HCT116 (cell line): ENCODE data around the gene SEC11C. TPM values are rescaled to one million over a fixed set of nuclear protein-coding genes. Genes with fewer than 3 reads are reported as not detected.

Source experiments
- ATAC-seq: fragments of 200-7000 bp; cut with Tn5 transposase; 2 replicates; pipeline ENCODE4 v1.9.1; 2020; ENCODE audit warnings: mild to moderate bottlenecking, moderate library complexity
- BruUV-seq: library from RNA; stranded (reverse); fragments of 400-500 nt; replicated peaks from 2 replicates; lab custom pipeline; 2021; lab: Mats Ljungman, UMichigan
- CTCF ChIA-PET: fragments of 300-600 bp; sonication (Branson Sonifier 250); formaldehyde crosslinking; loops from one replicate; lab custom pipeline; 2021; ENCODE audit warnings: antibody characterized with exemption; lab: Charles Lee
- POLR2A ChIA-PET: fragments of 300-600, 350-600 bp; sonication (Branson Sonifier 250); formaldehyde crosslinking; loops from one replicate; lab custom pipeline; 2021; ENCODE audit warnings: antibody characterized with exemption; lab: Charles Lee
- RAD21 ChIA-PET, 2 experiments: fragments of 300-600 bp; sonication (Branson Sonifier 250); formaldehyde crosslinking; loops; one replicate each; lab custom pipeline; 2023; ENCODE audit warnings: low total read pairs in 2 of 2; ENCODE audit not compliant: uncharacterized antibody in 2 of 2, unreplicated experiment in 2 of 2, low non-redundant PET in 1 of 2; lab: Charles Lee
- DNase-seq: peaks from one replicate; pipeline ENCODE4 v3.0.0-alpha.2; 2010; ENCODE audit warnings: low read depth, low spot score
- H2AFZ ChIP-seq: fragments of 200-600 bp; shearing (Covaris generic), sonication (generic); 2 replicates; pipeline ENCODE4 v1.6.1; 2017; ENCODE audit warnings: low read depth, mixed run types, mixed read lengths, antibody characterized with exemption, low read length; ENCODE audit not compliant: poor library complexity, severe bottlenecking
- H3K27ac ChIP-seq: 2 replicates; pipeline ENCODE4 v1.5.1; 2012; ENCODE audit warnings: low read depth, low read length
- H3K27me3 ChIP-seq: fragments of 200-600 bp; sonication (generic); 2 replicates; pipeline ENCODE4 v1.6.1; 2016; ENCODE audit warnings: mixed run types, low read length, mixed read lengths; ENCODE audit not compliant: insufficient read depth
- H3K36me3 ChIP-seq, 2 experiments: fragments of 200-500 bp in 1 of 2; fragments of 200-600 bp in 1 of 2; sonication (Bioruptor generic) in 1 of 2; sonication (generic) in 1 of 2; 2 replicates each; pipeline versions ENCODE4 v1.5.1 to v1.6.1; 2014 to 2016; ENCODE audit warnings: low read length in 2 of 2, inconsistent platforms in 1 of 2, mixed read lengths in 1 of 2, mixed run types in 1 of 2; ENCODE audit not compliant: insufficient read depth in 2 of 2, control insufficient read depth in 1 of 2
- H3K4me1 ChIP-seq, 2 experiments: fragments of 200-600 bp in 1 of 2; sonication (generic) in 1 of 2; 2 replicates each; pipeline versions ENCODE4 v1.5.1 to v1.6.1; 2012 to 2017; ENCODE audit warnings: low read length in 2 of 2, inconsistent platforms in 1 of 2, mild to moderate bottlenecking in 1 of 2, mixed read lengths in 1 of 2, mixed run types in 1 of 2, moderate library complexity in 1 of 2; ENCODE audit not compliant: insufficient read depth in 2 of 2, control insufficient read depth in 1 of 2
- H3K4me2 ChIP-seq: fragments of 200-600 bp; sonication (generic); 2 replicates; pipeline ENCODE4 v1.6.1; 2017; ENCODE audit warnings: mixed run types, low read length, mixed read lengths
- H3K4me3 ChIP-seq, 2 experiments: fragments of 200-600 bp in 1 of 2; sonication (generic) in 1 of 2; replicated peaks in 1 of 2; 2 replicates each; pipeline ENCODE4 v1.5.1; 2011 to 2016; ENCODE audit warnings: low read length in 2 of 2, control low read depth in 1 of 2, low read depth in 1 of 2, mild to moderate bottlenecking in 1 of 2, mixed read lengths in 1 of 2, mixed run types in 1 of 2
- H3K79me2 ChIP-seq: fragments of 200-600 bp; sonication (generic); 2 replicates; pipeline ENCODE4 v1.6.1; 2017; ENCODE audit warnings: mild to moderate bottlenecking, mixed run types, low read length, moderate library complexity, mixed read lengths; ENCODE audit not compliant: insufficient read depth
- H3K9ac ChIP-seq: fragments of 200-600 bp; sonication (generic); 2 replicates; pipeline ENCODE4 v1.6.1; 2016; ENCODE audit warnings: low read length, mixed read lengths
- H3K9me2 ChIP-seq: fragments of 200-600 bp; sonication (generic), shearing (Covaris generic); 2 replicates; pipeline ENCODE4 v1.6.1; 2017; ENCODE audit warnings: mixed run types, mild to moderate bottlenecking, moderate library complexity; ENCODE audit not compliant: insufficient read depth
- H3K9me3 ChIP-seq, 2 experiments: fragments of 200-500 bp in 1 of 2; fragments of 200-600 bp in 1 of 2; sonication (Bioruptor generic) in 1 of 2; sonication (generic) in 1 of 2; 2 replicates each; pipeline ENCODE4 v1.6.1; 2014 to 2017; ENCODE audit warnings: low read length in 2 of 2, mixed read lengths in 2 of 2, inconsistent platforms in 1 of 2, low read depth in 1 of 2, mild to moderate bottlenecking in 1 of 2, mixed run types in 1 of 2, moderate library complexity in 1 of 2; ENCODE audit not compliant: control insufficient read depth in 1 of 2, insufficient read depth in 1 of 2
- H4K20me1 ChIP-seq: fragments of 200-600 bp; sonication (generic), shearing (Covaris generic); 2 replicates; pipeline ENCODE4 v1.6.1; 2017; ENCODE audit warnings: mixed run types, mild to moderate bottlenecking, moderate library complexity; ENCODE audit not compliant: insufficient read depth
- CBX3 ChIP-seq: IDR thresholded peaks from 2 replicates; pipeline ENCODE4 v1.6.1; 2012; ENCODE audit warnings: low read depth
- CEBPB ChIP-seq: IDR thresholded peaks from 2 replicates; pipeline ENCODE4 v1.6.1; 2012; ENCODE audit warnings: low read depth
- EGR1 ChIP-seq: IDR thresholded peaks from 2 replicates; pipeline ENCODE4 v1.6.1; 2012; ENCODE audit warnings: low read depth
- ELF1 ChIP-seq: IDR thresholded peaks from 2 replicates; pipeline ENCODE4 v1.6.1; 2012; ENCODE audit warnings: low read depth, borderline replicate concordance
- EZH2 ChIP-seq: fragments of 200-600 bp; sonication (generic); IDR thresholded peaks from 2 replicates; pipeline ENCODE4 v1.6.1; 2017; ENCODE audit warnings: antibody characterized with exemption, mixed run types
- EZH2phosphoT487 ChIP-seq: fragments of 200-600 bp; IDR thresholded peaks from 2 replicates; pipeline ENCODE4 v1.6.1; 2018; ENCODE audit warnings: antibody characterized with exemption, borderline replicate concordance
- FOSL1 ChIP-seq: IDR thresholded peaks from 2 replicates; pipeline ENCODE4 v1.6.1; 2012; ENCODE audit warnings: low read depth
- POLR2A ChIP-seq: IDR thresholded peaks from 2 replicates; pipeline ENCODE4 v1.7.0; 2011; ENCODE audit warnings: borderline replicate concordance; ENCODE audit not compliant: insufficient read depth, insufficient read length; ENCODE audit errors: extremely low read depth
- POLR2AphosphoS5 ChIP-seq: IDR thresholded peaks from 2 replicates; pipeline ENCODE4 v1.6.1; 2011; ENCODE audit warnings: mild to moderate bottlenecking, low read depth, low read length, moderate library complexity
- RAD21 ChIP-seq: IDR thresholded peaks from 2 replicates; pipeline ENCODE4 v1.6.1; 2012; ENCODE audit warnings: low read depth, mild to moderate bottlenecking
- SIN3A ChIP-seq: IDR thresholded peaks from 2 replicates; pipeline ENCODE4 v1.6.1; 2012; ENCODE audit warnings: low read depth
- SP1 ChIP-seq: IDR thresholded peaks from 2 replicates; pipeline ENCODE4 v1.6.1; 2012; ENCODE audit warnings: low read depth
- SRF ChIP-seq: IDR thresholded peaks from 2 replicates; pipeline ENCODE4 v1.6.1; 2012; ENCODE audit warnings: low read depth
- TCF7L2 ChIP-seq: IDR thresholded peaks from 2 replicates; pipeline ENCODE4 v1.7.0; 2011; ENCODE audit warnings: borderline replicate concordance, inconsistent platforms; ENCODE audit not compliant: insufficient read depth, insufficient read length; ENCODE audit errors: extremely low read depth
- YY1 ChIP-seq: IDR thresholded peaks from 2 replicates; pipeline ENCODE4 v1.6.1; 2011; ENCODE audit warnings: low read length, low read depth, moderate library complexity, mild to moderate bottlenecking; ENCODE audit not compliant: insufficient replicate concordance; ENCODE audit errors: extremely low read depth
- intact Hi-C: fragments of 100-400 bp; cut with micrococcal nuclease; formaldehyde crosslinking; loops from 2 replicates; pipeline ENCODE4 v1.10.0; 2022
- total RNA-seq: library from RNA; stranded (reverse); gene quantifications from one replicate; pipeline ENCODE4 v1.2.1, GENCODE V29; 2021; ENCODE audit not compliant: unreplicated experiment
- TF ChIP-seq, protein P1 (sequence below): IDR thresholded peaks from 2 replicates; pipeline ENCODE4 v1.6.1; 2012
- TF ChIP-seq, protein P2 (sequence below): IDR thresholded peaks from 2 replicates; pipeline ENCODE4 v1.6.1; 2011; ENCODE audit warnings: mild to moderate bottlenecking, low read length, moderate library complexity; ENCODE audit not compliant: insufficient replicate concordance; ENCODE audit errors: extremely low read depth
- TF ChIP-seq, protein P3 (sequence below): IDR thresholded peaks from 2 replicates; pipeline ENCODE4 v1.6.1; 2012

SEC11C gene
- total RNA-seq, 1 experiment from 2014 or later, result 42.2 TPM

DNA sequence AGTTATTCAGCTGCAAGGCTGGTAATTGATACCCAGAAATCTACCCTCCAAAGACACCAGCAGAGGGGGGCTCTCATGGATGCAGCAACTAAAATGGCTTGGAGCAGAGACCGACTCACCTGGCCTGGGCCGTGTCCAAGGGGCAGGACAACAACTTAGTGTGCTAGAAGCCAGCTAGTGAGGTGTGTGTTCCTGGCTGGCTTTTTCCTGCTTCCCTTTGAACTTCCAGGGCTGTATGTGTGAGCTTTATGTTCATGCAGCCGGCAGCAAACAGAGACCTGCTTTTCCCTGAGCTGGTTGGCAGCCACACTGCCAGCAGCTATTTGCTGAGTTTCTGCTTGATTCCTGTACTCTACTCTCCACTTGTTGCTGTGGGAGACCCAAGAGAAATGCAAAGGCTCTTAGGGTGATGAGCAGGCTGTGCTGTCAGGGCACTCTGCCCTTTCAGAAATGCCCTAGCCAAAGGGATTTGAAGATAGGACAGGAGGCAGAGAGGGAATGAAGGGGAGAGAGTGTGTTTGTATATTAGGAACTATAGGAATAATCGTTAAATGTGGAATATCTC, 56.6 kb downstream of the SEC11C start:
- H3K27ac ChIP-seq, result no peak overlapping the region
- H3K4me1 ChIP-seq, result no peaks in the 10 kb centered on the region
- TF ChIP-seq, protein P1, sequence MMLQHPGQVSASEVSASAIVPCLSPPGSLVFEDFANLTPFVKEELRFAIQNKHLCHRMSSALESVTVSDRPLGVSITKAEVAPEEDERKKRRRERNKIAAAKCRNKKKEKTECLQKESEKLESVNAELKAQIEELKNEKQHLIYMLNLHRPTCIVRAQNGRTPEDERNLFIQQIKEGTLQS, result no peak
- TF ChIP-seq POLR2AphosphoS5 (no peak), SRF (no peak), SIN3A (no peak), POLR2A (no peak), EZH2 (no peak), EZH2phosphoT487 (no peak), SP1 (no peak), EGR1 (no peak), ELF1 (no peak), RAD21 (no peak), CEBPB (no peak), YY1 (no peak), CBX3 (no peak), TCF7L2 (no peak), FOSL1 (no peak)
- TF ChIP-seq, protein P2, sequence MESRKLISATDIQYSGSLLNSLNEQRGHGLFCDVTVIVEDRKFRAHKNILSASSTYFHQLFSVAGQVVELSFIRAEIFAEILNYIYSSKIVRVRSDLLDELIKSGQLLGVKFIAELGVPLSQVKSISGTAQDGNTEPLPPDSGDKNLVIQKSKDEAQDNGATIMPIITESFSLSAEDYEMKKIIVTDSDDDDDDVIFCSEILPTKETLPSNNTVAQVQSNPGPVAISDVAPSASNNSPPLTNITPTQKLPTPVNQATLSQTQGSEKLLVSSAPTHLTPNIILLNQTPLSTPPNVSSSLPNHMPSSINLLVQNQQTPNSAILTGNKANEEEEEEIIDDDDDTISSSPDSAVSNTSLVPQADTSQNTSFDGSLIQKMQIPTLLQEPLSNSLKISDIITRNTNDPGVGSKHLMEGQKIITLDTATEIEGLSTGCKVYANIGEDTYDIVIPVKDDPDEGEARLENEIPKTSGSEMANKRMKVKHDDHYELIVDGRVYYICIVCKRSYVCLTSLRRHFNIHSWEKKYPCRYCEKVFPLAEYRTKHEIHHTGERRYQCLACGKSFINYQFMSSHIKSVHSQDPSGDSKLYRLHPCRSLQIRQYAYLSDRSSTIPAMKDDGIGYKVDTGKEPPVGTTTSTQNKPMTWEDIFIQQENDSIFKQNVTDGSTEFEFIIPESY, result no peak
- TF ChIP-seq, protein P3, sequence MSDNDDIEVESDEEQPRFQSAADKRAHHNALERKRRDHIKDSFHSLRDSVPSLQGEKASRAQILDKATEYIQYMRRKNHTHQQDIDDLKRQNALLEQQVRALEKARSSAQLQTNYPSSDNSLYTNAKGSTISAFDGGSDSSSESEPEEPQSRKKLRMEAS, result no peak
- TF ChIP-seq, all 23 proteins: peak for 0
- Histone ChIP-seq H3K4me2 (no peak overlapping the region), H3K4me3 (no peak overlapping the region), H2AFZ (no peak overlapping the region), H3K9ac (no peak overlapping the region), H3K9me3 (no peaks in the 10 kb centered on the region), H3K27me3 (peaks cover 17% of the 10 kb centered on the region), H3K79me2 (no peaks in the 10 kb centered on the region), H4K20me1 (no peaks in the 10 kb centered on the region), H3K36me3 (no peaks in the 10 kb centered on the region), H3K9me2 (no peaks in the 10 kb centered on the region)
- ChIA-PET RAD21 (no interaction called here), CTCF (no interaction called here), POLR2A (no interaction called here)
- DNase-seq, result no peak
- BruUV-seq, result no TSS peak
- intact Hi-C loops, result no loop called here
- no peak for ATAC-seq
